OCI-LY7 (cell line): ENCODE data around the gene PTRH1. TPM values are rescaled to one million over a fixed set of nuclear protein-coding genes. Genes with fewer than 3 reads are reported as not detected.

Experiments used
- BruUV-seq: library from RNA; stranded (reverse); fragments of 400-500 nt; replicated peaks from 2 replicates; lab custom pipeline; 2021; lab: Mats Ljungman, UMichigan
- CTCF ChIA-PET: fragments of 300-600 bp; sonication (Branson Sonifier 250); formaldehyde crosslinking; loops from one replicate; lab custom pipeline; 2022; ENCODE audit warnings: antibody characterized with exemption; ENCODE audit not compliant: unreplicated experiment; lab: Charles Lee
- POLR2A ChIA-PET: fragments of 300-600 bp; sonication (Branson Sonifier 250); formaldehyde crosslinking; loops from one replicate; lab custom pipeline; 2022; ENCODE audit warnings: antibody characterized with exemption; lab: Charles Lee
- DNase-seq: peaks from one replicate; pipeline ENCODE4 v3.0.0-alpha.2; 2015; ENCODE audit warnings: low spot score
- H2AFZ ChIP-seq: fragments of 200-600 bp; sonication (generic), shearing (Covaris generic); 2 replicates; pipeline ENCODE4 v1.6.1; 2014; ENCODE audit warnings: mild to moderate bottlenecking, antibody characterized with exemption, low read length, moderate library complexity
- H3K27ac ChIP-seq: fragments of 200-600 bp; sonication (generic); 2 replicates; pipeline ENCODE4 v1.5.1; 2014; ENCODE audit warnings: mixed run types, low read depth, mild to moderate bottlenecking, moderate library complexity, low read length, inconsistent platforms; ENCODE audit not compliant: poor library complexity, severe bottlenecking
- H3K36me3 ChIP-seq: fragments of 200-600 bp; sonication (generic); 2 replicates; pipeline ENCODE4 v1.6.1; 2014; ENCODE audit warnings: mild to moderate bottlenecking, antibody characterized with exemption, low read length, moderate library complexity, mixed read lengths; ENCODE audit not compliant: insufficient read depth
- H3K4me1 ChIP-seq: fragments of 200-600 bp; sonication (generic); 2 replicates; pipeline ENCODE4 v1.5.1; 2014; ENCODE audit warnings: mild to moderate bottlenecking, low read length; ENCODE audit not compliant: insufficient read depth, poor library complexity, severe bottlenecking
- H3K4me2 ChIP-seq: fragments of 200-600 bp; sonication (generic); 2 replicates; pipeline ENCODE4 v1.6.1; 2014; ENCODE audit warnings: mild to moderate bottlenecking, low read length
- H3K4me3 ChIP-seq: fragments of 200-600 bp; sonication (generic); 2 replicates; pipeline ENCODE4 v1.5.1; 2014; ENCODE audit warnings: mild to moderate bottlenecking, low read depth, low read length; ENCODE audit not compliant: poor library complexity, severe bottlenecking
- H3K79me2 ChIP-seq: fragments of 200-600 bp; sonication (generic); 2 replicates; pipeline ENCODE4 v1.6.1; 2016; ENCODE audit warnings: low read depth, mild to moderate bottlenecking, low read length, moderate library complexity, mixed read lengths; ENCODE audit not compliant: insufficient read depth
- H3K9me2 ChIP-seq: fragments of 200-600 bp; sonication (generic); 2 replicates; pipeline ENCODE4 v1.6.1; 2016; ENCODE audit warnings: mild to moderate bottlenecking, low read length, mixed read lengths; ENCODE audit not compliant: insufficient read depth
- H3K9me3 ChIP-seq: fragments of 200-600 bp; sonication (generic); 2 replicates; pipeline ENCODE4 v1.6.1; 2014; ENCODE audit warnings: mild to moderate bottlenecking, mixed run types, low read length, mixed read lengths
- H4K20me1 ChIP-seq: fragments of 200-600 bp; sonication (generic); 2 replicates; pipeline ENCODE4 v1.6.1; 2014; ENCODE audit warnings: mild to moderate bottlenecking, antibody characterized with exemption, low read length, moderate library complexity, mixed read lengths; ENCODE audit not compliant: insufficient read depth
- EZH2phosphoT487 ChIP-seq: fragments of 200-600 bp; sonication (generic); IDR thresholded peaks from 2 replicates; pipeline ENCODE4 v1.6.1; 2018; ENCODE audit warnings: low read depth, borderline replicate concordance, mild to moderate bottlenecking, mixed run types, antibody characterized with exemption, low read length, moderate library complexity, mixed read lengths
- intact Hi-C: fragments of 100-400 bp; cut with micrococcal nuclease; formaldehyde crosslinking; loops from one replicate; pipeline ENCODE4 v1.10.0; 2022; ENCODE audit not compliant: unreplicated experiment
- total RNA-seq, 2 experiments: library from RNA; depleted of rRNA in 1 of 2; stranded (reverse); fragments of >200 nt in 1 of 2; shearing (Covaris generic) in 1 of 2; gene quantifications; 2 replicates each; pipeline ENCODE4 v1.2.3, GENCODE V29; 2014 to 2022
- TF ChIP-seq, protein P1 (sequence below): fragments of 200-600 bp; sonication (generic); conservative IDR thresholded peaks from 2 replicates; pipeline ENCODE4 v1.5.1; 2014; ENCODE audit warnings: mild to moderate bottlenecking, antibody characterized with exemption, low read length, moderate library complexity, mixed read lengths

The PTRH1 gene
- total RNA-seq, 2 experiments from 2014 or later = 8.9 to 11.1 TPM

GRCh38 chr9:127686461-127687393 is 28.7 kb downstream of the PTRH1 start:
- H3K36me3 ChIP-seq = no peaks in the 10 kb centered on the region
- H3K4me2 ChIP-seq = no peak overlapping the region
- H3K79me2 ChIP-seq = no peaks in the 10 kb centered on the region
- ChIA-PET CTCF (interaction anchor here (0.5 kb wide), 1 partner anchor 207 kb away, joined by 3 read pairs; no protein-coding TSS in a partner anchor), POLR2A (interaction anchor here (0.6 to 0.7 kb wide), 3 partner anchors 11 to 375 kb away, joined by 3 read pairs; no protein-coding TSS in a partner anchor)
- no peak overlapping the region for H3K4me3 ChIP-seq
- no TSS peak for BruUV-seq
- H3K9me2 ChIP-seq = no peaks in the 10 kb centered on the region
- intact Hi-C loops = no loop called here
- no peaks in the 10 kb centered on the region for H3K4me1 ChIP-seq
- H4K20me1 ChIP-seq = no peaks in the 10 kb centered on the region
- H3K27ac ChIP-seq = no peak overlapping the region
- H2AFZ ChIP-seq = no peak overlapping the region
- no peaks in the 10 kb centered on the region for H3K9me3 ChIP-seq
- no peak for TF ChIP-seq EZH2phosphoT487
- TF ChIP-seq, protein P1, sequence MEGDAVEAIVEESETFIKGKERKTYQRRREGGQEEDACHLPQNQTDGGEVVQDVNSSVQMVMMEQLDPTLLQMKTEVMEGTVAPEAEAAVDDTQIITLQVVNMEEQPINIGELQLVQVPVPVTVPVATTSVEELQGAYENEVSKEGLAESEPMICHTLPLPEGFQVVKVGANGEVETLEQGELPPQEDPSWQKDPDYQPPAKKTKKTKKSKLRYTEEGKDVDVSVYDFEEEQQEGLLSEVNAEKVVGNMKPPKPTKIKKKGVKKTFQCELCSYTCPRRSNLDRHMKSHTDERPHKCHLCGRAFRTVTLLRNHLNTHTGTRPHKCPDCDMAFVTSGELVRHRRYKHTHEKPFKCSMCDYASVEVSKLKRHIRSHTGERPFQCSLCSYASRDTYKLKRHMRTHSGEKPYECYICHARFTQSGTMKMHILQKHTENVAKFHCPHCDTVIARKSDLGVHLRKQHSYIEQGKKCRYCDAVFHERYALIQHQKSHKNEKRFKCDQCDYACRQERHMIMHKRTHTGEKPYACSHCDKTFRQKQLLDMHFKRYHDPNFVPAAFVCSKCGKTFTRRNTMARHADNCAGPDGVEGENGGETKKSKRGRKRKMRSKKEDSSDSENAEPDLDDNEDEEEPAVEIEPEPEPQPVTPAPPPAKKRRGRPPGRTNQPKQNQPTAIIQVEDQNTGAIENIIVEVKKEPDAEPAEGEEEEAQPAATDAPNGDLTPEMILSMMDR = no peak
- no peak for DNase-seq

DNA sequence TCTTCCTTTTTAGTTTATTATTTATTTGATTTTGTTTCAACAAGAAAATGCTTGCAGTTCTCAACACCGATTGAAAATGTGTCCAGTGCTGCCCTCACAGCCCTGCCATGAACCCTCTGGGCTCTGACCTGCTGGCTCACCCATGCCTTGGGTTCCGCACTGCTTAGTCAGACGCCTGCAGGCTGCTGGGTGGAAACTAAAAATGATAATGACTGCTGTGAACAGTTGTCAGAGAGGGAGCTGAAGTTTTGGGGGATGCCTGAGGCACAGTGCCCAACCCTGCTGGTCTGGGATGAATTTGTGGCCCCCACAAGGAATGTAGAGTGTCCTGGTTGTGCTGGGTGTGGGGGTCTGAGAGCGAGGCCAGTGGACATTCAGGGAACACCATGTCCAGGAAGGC is 30.9 kb downstream of the PTRH1 start:
- POLR2A ChIA-PET = interaction anchor here (1.0 kb wide), 1 partner anchor 38 kb away, joined by 4 read pairs; no protein-coding TSS in a partner anchor

More for the DNA sequence above, 30.9 kb downstream of the PTRH1 start:
- intact Hi-C loops = no loop called here
- no TSS peak for BruUV-seq
- Histone ChIP-seq H2AFZ (no peak overlapping the region), H3K4me1 (no peaks in the 10 kb centered on the region), H3K36me3 (no peaks in the 10 kb centered on the region), H3K4me2 (no peak overlapping the region), H3K9me3 (no peaks in the 10 kb centered on the region), H3K27ac (no peak overlapping the region), H3K79me2 (no peaks in the 10 kb centered on the region), H3K9me2 (no peaks in the 10 kb centered on the region), H4K20me1 (no peaks in the 10 kb centered on the region), H3K4me3 (no peak overlapping the region)
- CTCF ChIA-PET = no interaction called here
- DNase-seq = no peak
- TF ChIP-seq, protein P1 = no peak
- no peak for TF ChIP-seq EZH2phosphoT487
